Stimulated activated CD4-positive, alpha-beta T cell treated with anti-CD3 and anti-CD28 coated beads, Interleukin-4, amount 100 ng/mL, for 4 hours (primary cell): Measurements from ENCODE around the gene CST9L.

Source experiments
- DNase-seq, 2 experiments: peaks; one replicate each; pipeline ENCODE4 v3.0.0-alpha.2; 2020

Gene CST9L

DNA sequence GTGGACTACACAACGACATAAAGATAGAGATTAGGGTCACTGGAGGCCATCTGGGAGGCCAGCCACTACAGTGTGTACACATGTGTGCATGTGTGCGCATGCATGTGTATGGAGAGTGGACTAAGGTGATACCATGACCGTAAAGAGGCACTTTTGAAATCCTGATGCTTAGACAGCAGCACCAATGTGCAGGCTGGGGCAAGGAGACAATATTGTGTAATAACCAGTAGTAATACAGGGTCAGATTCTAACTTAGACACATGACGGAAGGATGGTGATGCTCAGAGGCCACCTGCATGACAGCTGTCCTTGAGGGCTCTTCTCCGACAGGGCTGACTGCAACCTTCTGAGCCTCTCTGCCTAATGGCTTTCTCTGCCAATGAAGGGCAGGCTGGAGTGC is 25.5 kb downstream of the CST9L start:
- DNase-seq: no peak

DNA sequence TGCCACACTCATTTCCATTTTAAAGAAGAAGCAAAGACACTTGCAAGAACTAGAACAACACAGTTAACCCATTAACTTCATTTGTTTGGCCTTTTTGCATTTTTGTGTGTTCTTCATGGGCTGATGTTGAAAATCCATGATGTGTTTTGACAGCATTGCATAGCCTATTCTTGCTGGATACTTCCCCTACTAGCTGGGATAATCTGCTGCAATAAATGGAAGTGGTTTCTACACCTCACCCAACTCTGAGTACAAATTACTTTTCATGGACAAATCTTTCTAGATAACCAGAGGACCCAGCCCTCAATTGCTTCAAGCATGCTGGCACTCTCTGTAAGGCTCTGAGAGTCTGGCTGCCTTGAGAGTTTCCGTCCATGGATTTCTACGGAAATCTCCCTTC is 26.5 kb downstream of the CST9L start:
- DNase-seq: no peak

GRCh38 chr20:23541330-23541729 is 27.0 kb downstream of the CST9L start:
- no peak for DNase-seq

DNA sequence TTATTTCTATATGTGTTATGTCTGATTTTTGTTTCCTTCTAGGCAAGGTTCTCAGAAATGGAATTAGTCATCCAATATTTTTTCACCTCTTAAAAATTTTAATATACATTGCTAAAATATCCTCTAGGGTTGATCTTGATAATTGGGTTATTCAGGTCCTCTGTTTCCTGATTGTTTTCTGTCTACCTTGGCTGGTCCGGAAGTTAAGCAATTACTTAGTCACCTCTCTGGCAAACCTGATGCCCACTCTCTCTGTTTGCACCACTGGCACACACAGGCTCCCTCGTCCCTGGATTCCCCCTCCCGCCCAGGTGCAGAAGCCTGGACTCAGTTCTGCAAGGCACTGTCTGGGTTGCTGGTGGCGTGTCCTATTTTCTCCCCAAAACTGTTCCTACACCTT is 27.7 kb downstream of the CST9L start:
- DNase-seq: no peak

GRCh38 chr20:23537030-23537429 is 31.3 kb downstream of the CST9L start:
- DNase-seq: no peak

- DNase-seq: no peak
Observed at GRCh38 chr20:23536328-23536974, 31.8 kb downstream of the CST9L start.

DNA sequence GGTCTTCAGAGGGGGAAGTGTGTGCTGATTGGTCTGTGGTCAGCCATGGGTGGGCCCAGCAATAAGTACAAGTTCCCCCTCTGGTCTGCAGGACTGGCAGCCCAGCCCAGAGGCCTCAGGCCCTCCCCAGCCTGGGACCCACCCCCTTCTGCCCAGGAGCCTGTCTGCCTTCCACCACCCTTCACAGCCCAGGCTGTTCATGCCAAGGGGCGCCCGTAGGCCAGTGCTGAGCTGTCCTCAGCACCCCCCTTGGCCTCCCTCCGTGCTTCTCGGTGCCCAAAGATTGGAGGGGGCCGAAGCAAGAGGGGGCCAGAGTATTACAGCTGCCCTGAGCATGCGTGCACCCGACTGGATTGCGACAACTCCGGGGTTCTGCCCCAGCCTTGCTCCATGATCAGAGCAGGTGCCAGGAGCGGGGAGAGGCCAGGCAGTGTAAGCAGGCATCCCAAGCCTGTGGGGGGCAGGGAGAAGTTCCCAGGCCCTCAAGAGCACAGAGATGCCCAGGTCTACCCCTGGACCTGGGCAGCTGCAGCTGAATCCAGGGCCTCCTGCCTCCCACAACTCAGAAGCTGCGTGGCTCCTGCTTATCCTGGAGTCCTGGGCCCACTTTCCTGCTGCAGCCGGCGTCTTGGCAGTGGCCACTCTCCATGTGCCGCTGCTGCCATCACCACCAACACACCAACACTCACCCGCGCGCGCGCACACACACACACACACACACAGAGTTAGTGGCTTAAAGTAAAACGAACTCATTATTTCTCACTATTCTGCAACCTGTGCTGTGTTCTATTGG is 33.3 kb downstream of the CST9L start:
- no peak for DNase-seq

- DNase-seq: no peak
Observed at GRCh38 chr20:23533161-23533560, 35.1 kb downstream of the CST9L start.

DNA sequence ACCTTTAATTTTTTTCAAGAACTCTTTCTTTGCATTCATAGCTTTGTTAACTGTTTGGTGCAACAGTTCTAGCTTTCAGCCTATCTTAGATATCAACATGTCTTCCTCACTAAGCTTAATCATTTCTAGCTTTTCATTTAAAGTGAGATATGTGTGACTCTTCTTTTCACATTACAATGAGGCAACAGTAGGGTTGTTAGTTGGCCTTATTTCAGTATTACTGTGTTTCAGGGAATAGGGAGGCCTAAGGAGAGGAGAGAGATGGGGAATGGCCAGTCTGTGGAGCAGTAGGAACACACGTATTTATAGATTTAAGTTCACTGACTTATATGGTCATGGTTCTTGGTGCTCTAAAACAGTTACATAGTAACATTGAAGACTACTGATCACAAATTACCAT is 35.8 kb downstream of the CST9L start:
- DNase-seq: no peak

GRCh38 chr20:23530937-23531567 is 37.2 kb downstream of the CST9L start:
- no peak for DNase-seq

DNA sequence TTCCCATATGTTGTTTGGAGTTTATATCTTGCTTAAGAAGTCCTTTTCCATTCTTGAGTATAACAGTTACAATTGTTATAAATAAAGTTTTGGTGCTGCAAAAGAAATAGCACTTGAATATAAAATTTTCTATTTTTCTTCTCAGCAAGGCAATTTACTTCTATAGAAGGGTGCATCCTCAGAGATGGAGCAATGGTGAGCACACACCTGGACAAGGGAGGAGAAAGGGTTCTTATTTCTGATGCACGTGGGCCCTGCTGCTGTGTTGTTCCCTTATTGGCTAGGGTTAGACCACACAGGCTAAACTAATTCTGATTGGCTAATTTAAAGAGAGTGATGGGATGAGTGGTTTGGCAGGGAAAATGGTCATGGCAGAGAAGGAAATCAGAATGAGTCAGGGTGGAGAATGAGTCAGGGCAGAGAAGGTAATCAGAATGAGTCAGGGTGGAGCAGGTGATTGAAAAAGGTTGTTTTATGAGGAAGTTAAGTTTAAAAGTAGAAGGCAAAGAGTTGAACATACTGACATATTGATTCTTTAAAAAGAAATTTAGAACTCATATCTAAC is 39.3 kb downstream of the CST9L start:
- DNase-seq: no peak

- DNase-seq: no peak
Observed at GRCh38 chr20:23526850-23527249, 41.4 kb downstream of the CST9L start.

- DNase-seq: no peak
Observed at GRCh38 chr20:23524146-23524545, 44.1 kb downstream of the CST9L start.

DNA sequence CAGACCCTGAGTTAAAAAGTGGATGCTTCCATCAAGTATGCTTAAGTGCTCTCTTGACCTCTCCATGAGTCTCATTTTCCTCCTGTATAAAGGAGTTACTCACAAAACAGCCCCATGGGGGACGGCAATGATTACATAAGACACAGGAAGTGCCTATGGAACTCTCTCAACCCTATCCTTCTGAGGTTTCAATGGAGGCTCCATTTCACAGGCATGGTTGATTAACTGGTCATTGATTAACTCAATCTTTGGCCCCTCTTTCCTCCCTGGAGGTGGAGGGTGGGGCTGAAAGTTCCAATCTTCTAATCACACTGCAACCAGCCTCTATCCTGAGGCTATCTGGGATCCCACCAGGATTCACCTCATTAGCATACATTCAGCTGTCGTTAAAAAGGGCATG is 48.1 kb downstream of the CST9L start:
- no peak for DNase-seq

DNA sequence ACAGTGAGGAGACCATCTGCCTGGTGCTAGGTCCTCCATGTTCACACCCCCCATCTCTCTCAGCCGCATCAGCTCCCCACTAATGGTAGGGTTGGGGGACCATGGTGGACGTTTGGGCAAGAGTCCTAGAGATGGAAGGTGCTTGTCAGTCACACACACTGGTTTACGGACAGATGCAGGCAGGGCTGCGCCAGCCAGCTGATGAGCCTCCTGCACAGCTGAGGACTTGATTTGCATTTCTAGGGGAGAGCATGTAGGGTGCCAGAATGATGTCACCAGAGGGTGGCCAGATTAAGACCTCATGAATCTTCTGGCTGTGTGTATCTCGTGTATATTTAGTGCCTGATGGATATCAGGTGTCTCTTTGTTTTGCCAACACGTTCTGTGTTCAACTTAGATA is 48.7 kb downstream of the CST9L start:
- no peak for DNase-seq

- DNase-seq: no peak
Observed at GRCh38 chr20:23517719-23518118, 50.6 kb downstream of the CST9L start.

- no peak for DNase-seq
Observed at GRCh38 chr20:23515250-23515939, 52.9 kb downstream of the CST9L start.

- DNase-seq: no peak
Observed at GRCh38 chr20:23514848-23515247, 53.4 kb downstream of the CST9L start.
